GM12878 (cell line): ENCODE measurements around the gene ZFP91. TPM values are rescaled to one million over a fixed set of nuclear protein-coding genes. Genes with fewer than 3 reads are reported as not detected.
A peak's percentile ranks its signal among the peaks of the same experiment; 100 is the strongest.
"Not testable (repeated sequence)": the region's sequence is repeated elsewhere in the genome, so short reads cannot be mapped to it uniquely, and the experiment has no call there.

ENCODE experiments used
- ATAC-seq: fragments of 200-7000 bp; cut with Tn5 transposase; 3 replicates; pipeline ENCODE4 v1.9.1; 2020; ENCODE audit warnings: mild to moderate bottlenecking, moderate library complexity
- BruUV-seq: library from RNA; stranded (reverse); fragments of 400-500 nt; replicated peaks from 2 replicates; lab custom pipeline; 2021; lab: Mats Ljungman, UMichigan
- CTCF ChIA-PET: fragments of 300-600 bp; sonication (Branson Sonifier 250); formaldehyde crosslinking; extraction: SDS; loops from one replicate; lab custom pipeline; 2021; ENCODE audit warnings: inconsistent platforms; lab: Yijun Ruan, JAX
- POLR2A ChIA-PET: fragments of 350-600 bp; formaldehyde crosslinking; extraction: SDS; loops from one replicate; lab custom pipeline; 2021; ENCODE audit warnings: inconsistent platforms; lab: Charles Lee
- RAD21 ChIA-PET: fragments of 300-600 bp; sonication (Branson Sonifier 250); formaldehyde crosslinking; loops from one replicate; lab custom pipeline; 2023; ENCODE audit warnings: antibody characterized with exemption; ENCODE audit not compliant: unreplicated experiment; lab: Charles Lee
- SMC1A ChIA-PET: fragments of 300-600 bp; sonication (Branson Sonifier 250); formaldehyde crosslinking; loops from one replicate; lab custom pipeline; 2023; ENCODE audit not compliant: unreplicated experiment, uncharacterized antibody; lab: Charles Lee
- DNase-seq: peaks from one replicate; pipeline ENCODE4 v3.0.0-alpha.2; 2011; ENCODE audit warnings: low read depth, low spot score
- FAIRE-seq: peaks from 3 replicates; lab custom pipeline; 2011; peaks lifted over from hg19 to GRCh38; lab: Jason Lieb, UNC
- H2AFZ ChIP-seq: 2 replicates; pipeline ENCODE4 v1.6.0; 2011; ENCODE audit warnings: low read depth, low read length, control low read depth; ENCODE audit not compliant: control insufficient read depth
- H3K27ac ChIP-seq: 2 replicates; pipeline ENCODE4 v1.5.1; 2011; ENCODE audit warnings: control low read depth; ENCODE audit not compliant: control insufficient read depth, insufficient read depth
- H3K27me3 ChIP-seq, 2 experiments: replicated peaks in 1 of 2; 2 replicates each; pipeline versions ENCODE4 v1.6.0 to v1.6.1; 2011; ENCODE audit warnings: low read length in 1 of 2; ENCODE audit not compliant: control insufficient read depth in 2 of 2, insufficient read depth in 2 of 2
- H3K36me3 ChIP-seq, 2 experiments: 2 replicates each; pipeline ENCODE4 v1.5.1; 2011; ENCODE audit warnings: low read length in 1 of 2; ENCODE audit not compliant: control insufficient read depth in 2 of 2, insufficient read depth in 2 of 2
- H3K4me1 ChIP-seq: 2 replicates; pipeline ENCODE4 v1.6.1; 2011; ENCODE audit warnings: mild to moderate bottlenecking, low read length, moderate library complexity, mixed read lengths; ENCODE audit not compliant: control insufficient read depth, insufficient read depth
- H3K4me2 ChIP-seq: 2 replicates; pipeline ENCODE4 v1.6.0; 2011; ENCODE audit warnings: control low read depth; ENCODE audit not compliant: control insufficient read depth, insufficient read depth
- H3K4me3 ChIP-seq: fragments of 200-600 bp; sonication (generic); 2 replicates; pipeline ENCODE4 v1.5.1; 2016
- H3K79me2 ChIP-seq: 2 replicates; pipeline ENCODE4 v1.6.0; 2011; ENCODE audit warnings: low read length; ENCODE audit not compliant: control insufficient read depth, insufficient read depth
- H3K9ac ChIP-seq: 2 replicates; pipeline ENCODE4 v1.8.0; 2011; ENCODE audit warnings: low read length, control low read depth, mixed read lengths; ENCODE audit not compliant: control insufficient read depth, insufficient read depth
- H3K9me3 ChIP-seq: replicated peaks from 3 replicates; pipeline ENCODE4 v1.5.1; 2011; ENCODE audit warnings: mild to moderate bottlenecking, low read length; ENCODE audit not compliant: control insufficient read depth, insufficient read depth
- H4K20me1 ChIP-seq: 2 replicates; pipeline ENCODE4 v1.6.0; 2011; ENCODE audit not compliant: control insufficient read depth, insufficient read depth
- BHLHE40 ChIP-seq, 2 experiments: fragments of 450-650 bp in 1 of 2; IDR thresholded peaks; 2 replicates each; pipeline ENCODE4 v1.6.1; 2011 to 2017; ENCODE audit warnings: low read depth in 2 of 2, borderline replicate concordance in 1 of 2, improper control_type of control experiment in 1 of 2, low read length in 1 of 2, mild to moderate bottlenecking in 1 of 2
- HDGF ChIP-seq: fragments of 450-650 bp; IDR thresholded peaks from 2 replicates; pipeline ENCODE4 v1.6.1; 2016; ENCODE audit warnings: antibody characterized with exemption
- WGBS: methylation state at CpG from one replicate; pipeline ENCODE4 v1.1.6; 2016; ENCODE audit warnings: low lambda C conversion rate; ENCODE audit not compliant: insufficient replicate concordance, insufficient coverage; ENCODE audit errors: missing lambda C conversion rate; 5-methylcytosine and 5-hydroxymethylcytosine counted together
- in situ Hi-C: fragments of 300-500 bp; cut with MboI; formaldehyde crosslinking; loops from 9 replicates; pipeline ENCODE4 v1.14.3; 2018; ENCODE audit warnings: mixed read lengths
- intact Hi-C: fragments of 100-400 bp; cut with micrococcal nuclease; formaldehyde crosslinking; loops from one replicate; pipeline ENCODE4 v1.14.2; 2022; ENCODE audit not compliant: unreplicated experiment
- polyA plus RNA-seq, 11 experiments: library from polyadenylated mRNA; depleted of rRNA in 4 of 11; unstranded in 6 of 11; stranded (reverse) in 5 of 11; fragments of >200 nt; fragmentation: Nextera tagmentation in 4 of 11; fragmentation: Illumina TruSeq in 1 of 11; extraction: Ambion mirVana in 4 of 11; extraction: Trizol in 1 of 11; gene quantifications; 1 replicate in 1 of 11; 2 replicates in 10 of 11; pipeline versions ENCODE4 v1.2.1 to v1.2.3, GENCODE V29; 2011 to 2016; ENCODE audit warnings: inconsistent platforms in 2 of 11, missing spikeins in 2 of 11, low read depth in 1 of 11
- total RNA-seq, 4 experiments: library from RNA; depleted of rRNA in 3 of 4; stranded (reverse); fragments of >200 nt in 3 of 4; fragmentation: Illumina TruSeq in 1 of 4; extraction: Trizol in 1 of 4; gene quantifications; 2 replicates each; pipeline versions ENCODE4 v1.2.1 to v1.2.3, GENCODE V29; 2013 to 2021
- TF ChIP-seq, protein P1 (sequence below): fragments of 450-650 bp; IDR thresholded peaks from 2 replicates; pipeline ENCODE4 v1.6.1; 2016; ENCODE audit warnings: mild to moderate bottlenecking

The ZFP91 gene
- total and polyA plus RNA-seq, 10 of the 15 experiments (the other 5 are each of a cell fraction or from before 2014, with no cell fraction given), result 12.9 to 54.1 (median 31.7) TPM

DNA sequence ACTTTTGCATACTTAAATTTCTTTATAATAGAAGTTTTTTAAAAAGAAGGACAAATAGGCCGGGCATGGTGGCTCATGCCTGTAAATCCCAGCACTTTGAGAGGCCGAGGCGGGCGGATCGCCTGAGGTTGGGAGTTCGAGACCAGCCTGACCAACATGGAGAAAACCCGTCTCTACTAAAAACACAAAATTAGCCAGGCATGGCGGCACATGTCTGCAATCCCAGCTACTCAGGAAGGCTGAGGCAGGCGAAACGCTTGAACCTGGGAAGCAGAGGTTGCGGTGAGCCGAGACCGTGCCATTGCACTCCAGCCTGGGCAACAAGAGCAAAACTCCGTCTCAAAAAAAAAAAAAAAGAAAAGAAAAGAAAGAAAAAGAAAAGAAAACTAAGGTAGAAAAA, 6.0 kb upstream of the ZFP91 start:
- peak overlapping the region; percentile 77; the same call in 1 of the 2 replicates for H3K4me3 ChIP-seq
- not testable (repeated sequence) for BruUV-seq, H3K36me3 ChIP-seq, H3K4me1 ChIP-seq, H3K9me3 ChIP-seq, H4K20me1 ChIP-seq, FAIRE-seq, H3K27me3 ChIP-seq, H2AFZ ChIP-seq, DNase-seq, ATAC-seq
- ChIA-PET RAD21 (interaction anchor here (1.0 to 2.0 kb wide), 6 partner anchors 9 to 568 kb away, joined by 3 to 10 read pairs (median 6); no protein-coding TSS in a partner anchor), POLR2A (interaction anchor here (1.0 kb wide), 1 partner anchor 41 kb away, joined by 7 read pairs; no protein-coding TSS in a partner anchor), CTCF (interaction anchor here (0.6 to 2.3 kb wide), 9 partner anchors 9 to 215 kb away, joined by 3 to 15 read pairs (median 4); no protein-coding TSS in a partner anchor), SMC1A (interaction anchor here (1.1 to 2.3 kb wide), 6 partner anchors 9 to 56 kb away, joined by 3 to 7 read pairs (median 4); no protein-coding TSS in a partner anchor)
- peak overlapping the region; percentile 100 for H3K9ac ChIP-seq
- WGBS, result 2% methylated on average over 10 of the region's 14 CpGs
- in situ Hi-C loops, result loop anchor here (10.0 kb wide), 2 partner anchors 532 to 982 kb away; partner anchors contain the start of gene FAM111B
- intact Hi-C loops, result loop anchor here (1.0 to 10.0 kb wide), 3 partner anchors 48 to 982 kb away; no protein-coding TSS in a partner anchor
- peak overlapping the region; percentile 98; the same call in 1 of the 2 replicates for H3K4me2 ChIP-seq
- H3K27ac ChIP-seq, result peak overlapping the region; percentile 99
- peaks cover 79% of the 10 kb centered on the region for H3K79me2 ChIP-seq
- TF ChIP-seq HDGF (0 out of 2 replicates have a peak, but pooled peaks have one; percentile 37), BHLHE40 (IDR thresholded peaks at IDR 0.05; ENCODE audit: borderline replicate concordance in 1 of 2, low read depth in 2 of 2, low read length in 1 of 2) (0 out of 4 replicates have a peak, but pooled peaks of 1 of the 2 experiments have one; percentile 5)
- TF ChIP-seq, protein P1, sequence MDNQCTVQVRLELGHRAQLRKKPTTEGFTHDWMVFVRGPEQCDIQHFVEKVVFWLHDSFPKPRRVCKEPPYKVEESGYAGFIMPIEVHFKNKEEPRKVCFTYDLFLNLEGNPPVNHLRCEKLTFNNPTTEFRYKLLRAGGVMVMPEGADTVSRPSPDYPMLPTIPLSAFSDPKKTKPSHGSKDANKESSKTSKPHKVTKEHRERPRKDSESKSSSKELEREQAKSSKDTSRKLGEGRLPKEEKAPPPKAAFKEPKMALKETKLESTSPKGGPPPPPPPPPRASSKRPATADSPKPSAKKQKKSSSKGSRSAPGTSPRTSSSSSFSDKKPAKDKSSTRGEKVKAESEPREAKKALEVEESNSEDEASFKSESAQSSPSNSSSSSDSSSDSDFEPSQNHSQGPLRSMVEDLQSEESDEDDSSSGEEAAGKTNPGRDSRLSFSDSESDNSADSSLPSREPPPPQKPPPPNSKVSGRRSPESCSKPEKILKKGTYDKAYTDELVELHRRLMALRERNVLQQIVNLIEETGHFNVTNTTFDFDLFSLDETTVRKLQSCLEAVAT, result peak; percentile 81; the same call in 1 of the 2 replicates
